Measurements from ENCODE around the gene GNRHR. TPM values are rescaled to one million over a fixed set of nuclear protein-coding genes. Genes with fewer than 3 reads are reported as not detected.

The GNRHR gene
- polyA plus RNA-seq, 1 of the 3 experiments (the other 2 are of a cell fraction): 0.02 TPM

- Histone ChIP-seq H2AFZ (ENCODE audit: low read depth) (no peak overlapping the region), H3K9ac (no peak overlapping the region), H3K79me2 (ENCODE audit: insufficient read depth) (no peaks in the 10 kb centered on the region), H3K27me3 (ENCODE audit: insufficient read depth) (no peaks in the 10 kb centered on the region), H4K20me1 (ENCODE audit: insufficient read depth) (no peaks in the 10 kb centered on the region), H3K27ac (ENCODE audit: low read depth in 2 of 2, low read length in 1 of 2) (no peak overlapping the region), H3F3A (replicated peaks; ENCODE audit: insufficient read depth) (no peaks in the 10 kb centered on the region), H3K4me2 (no peak overlapping the region), H3K4me1 (ENCODE audit: control insufficient read depth in 1 of 2, insufficient read depth in 2 of 2, low read depth in 1 of 2, low read length in 1 of 2) (0 out of 4 replicates have a peak, but pooled peaks cover 0 to 2% of the 10 kb centered on the region in 2 experiments), H3K9me2 (no peaks in the 10 kb centered on the region), H3K4me3 (ENCODE audit: low read depth in 2 of 2, low read length in 1 of 2) (no peak overlapping the region), H3K9me3 (no peaks in the 10 kb centered on the region), H3K36me3 (replicated peaks in 1 of 2; ENCODE audit: control insufficient read depth in 1 of 2, insufficient read depth in 2 of 2, low read length in 1 of 2) (no peaks in the 10 kb centered on the region)
- DNase-seq: no peak
- ChIA-PET POLR2A (no interaction called here), CTCF (interaction anchor here (0.7 kb wide), 1 partner anchor 20 kb away, joined by 3 read pairs; no protein-coding TSS in a partner anchor)
- TF ChIP-seq USF1 (IDR thresholded peaks at IDR 0.05; ENCODE audit: borderline replicate concordance, low read depth): no peak
- no peak for TF ChIP-seq YY1 (IDR thresholded peaks at IDR 0.05; ENCODE audit: low read depth)
- TF ChIP-seq ELF1 (IDR thresholded peaks at IDR 0.05): no peak
- no peak for TF ChIP-seq MEF2A (IDR thresholded peaks at IDR 0.05; ENCODE audit: borderline replicate concordance, low read depth)
- TF ChIP-seq CTCF (IDR thresholded peaks at IDR 0.05): no peak
- no peak for TF ChIP-seq SMC3 (IDR thresholded peaks at IDR 0.05; ENCODE audit: low read depth, low read length)
- no peak for TF ChIP-seq FOSL2 (IDR thresholded peaks at IDR 0.05; ENCODE audit: borderline replicate concordance, low read depth)
- TF ChIP-seq GATA2 (CRISPR knock-in tag; IDR thresholded peaks at IDR 0.05): no peak
- TF ChIP-seq ZBTB33 (IDR thresholded peaks at IDR 0.05; ENCODE audit: borderline replicate concordance, low read depth): no peak
- no peak for TF ChIP-seq RFX5 (IDR thresholded peaks at IDR 0.05; ENCODE audit: low read length)
- no peak for TF ChIP-seq EP300 (IDR thresholded peaks at IDR 0.05; ENCODE audit: borderline replicate concordance in 1 of 2, low read depth in 1 of 2, low read length in 1 of 2)
- no peak for TF ChIP-seq POLR2AphosphoS5 (IDR thresholded peaks at IDR 0.05; ENCODE audit: low read depth, low read length)
- no peak for TF ChIP-seq RAD21 (IDR thresholded peaks at IDR 0.05; ENCODE audit: low read length)
- no peak for TF ChIP-seq NFIC (IDR thresholded peaks at IDR 0.05; ENCODE audit: borderline replicate concordance)
- TF ChIP-seq NRF1 (IDR thresholded peaks at IDR 0.05; ENCODE audit: low read depth, low read length): no peak
Observed at GRCh38 chr4:67790721-67791120, 36.5 kb upstream of the GNRHR start.

All from SK-N-SH (cell line).